ENCODE measurements around the gene NPLOC4. TPM values are rescaled to one million over a fixed set of nuclear protein-coding genes. Genes with fewer than 3 reads are reported as not detected.

NPLOC4 gene
- total and polyA plus RNA-seq, 2 of the 8 experiments (the other 6 are each of a cell fraction or from before 2014, with no cell fraction given): 70.7 to 92.7 TPM

- CTCF ChIA-PET (ENCODE audit: partially characterized antibody): interaction anchor here (0.9 to 2.0 kb wide), 6 partner anchors 10 to 43 kb away, joined by 3 to 8 read pairs (median 3); no protein-coding TSS in a partner anchor
- H3K18ac ChIP-seq (ENCODE audit: extremely low read depth, low read length): no peak overlapping the region
- 93% methylated on average over 12 of the region's 12 CpGs; no CpG with 5 or more reads in 1 of the 2 experiments for WGBS, 2 experiments (ENCODE audit: extremely low coverage in 1 of 2, insufficient coverage in 1 of 2, insufficient read length in 1 of 2, insufficient replicate concordance in 2 of 2, low coverage in 1 of 2, low lambda C conversion rate in 2 of 2, missing lambda C conversion rate in 1 of 2)
- TF ChIP-seq ATF3 (IDR thresholded peaks at IDR 0.05; ENCODE audit: insufficient read depth, low read depth, low read length) (no peak), EGR1 (IDR thresholded peaks at IDR 0.05; ENCODE audit: borderline replicate concordance, low read depth, low read length) (no peak), BCL11A (IDR thresholded peaks at IDR 0.05; ENCODE audit: low read depth in 2 of 2, low read length in 2 of 2) (no peak), SRF (IDR thresholded peaks at IDR 0.05; ENCODE audit: low read depth, low read length) (no peak), SAP30 (IDR thresholded peaks at IDR 0.05; ENCODE audit: insufficient read depth, insufficient replicate concordance, low read length) (no peak), EP300 (IDR thresholded peaks at IDR 0.05; ENCODE audit: borderline replicate concordance in 1 of 2, low read depth in 2 of 2, low read length in 2 of 2) (no peak), SUZ12 (IDR thresholded peaks at IDR 0.05; ENCODE audit: low read length) (no peak), FOSL1 (IDR thresholded peaks at IDR 0.05; ENCODE audit: insufficient read depth, low read depth, low read length) (no peak), YY1 (IDR thresholded peaks at IDR 0.05; ENCODE audit: low read depth, low read length) (no peak), CBX8 (IDR thresholded peaks at IDR 0.05; ENCODE audit: borderline replicate concordance, low read depth, low read length) (no peak), SP4 (IDR thresholded peaks at IDR 0.05; ENCODE audit: low read length) (no peak), KDM1A (IDR thresholded peaks at IDR 0.05; ENCODE audit: borderline replicate concordance, low read length) (no peak), NRF1 (IDR thresholded peaks at IDR 0.05; ENCODE audit: low read depth, low read length) (no peak), ZNF274 (IDR thresholded peaks at IDR 0.05; ENCODE audit: borderline replicate concordance, extremely low read depth, low read length) (no peak)
Observed at GRCh38 chr17:81558115-81558468, 78.8 kb downstream of the NPLOC4 start.

More at GRCh38 chr17:81558115-81558468, 78.8 kb downstream of the NPLOC4 start:
- H3K9me3 ChIP-seq (ENCODE audit: insufficient read depth in 2 of 2, low read depth in 1 of 2, low read length in 1 of 2): no peaks in the 10 kb centered on the region
- H4K5ac ChIP-seq (ENCODE audit: insufficient read length, low read depth, low read length): no peak overlapping the region
- no peak overlapping the region for H3K27ac ChIP-seq (ENCODE audit: low read depth, low read length)
- no peaks in the 10 kb centered on the region for H3K27me3 ChIP-seq (replicated peaks in 1 of 4; ENCODE audit: control insufficient read depth in 3 of 4, extremely low read depth in 1 of 4, insufficient read depth in 3 of 4, low read length in 3 of 4)
- no peak overlapping the region for H3K4ac ChIP-seq (replicated peaks; ENCODE audit: insufficient read length, low read depth, low read length)
- H3K23ac ChIP-seq (ENCODE audit: insufficient read length): no peak overlapping the region
- DNase-seq (ENCODE audit: low read depth in 1 of 2, low spot score in 2 of 2) (no peak), FAIRE-seq (no peak)
- H3K4me3 ChIP-seq (ENCODE audit: extremely low read depth in 1 of 4, insufficient read depth in 2 of 4, low read depth in 3 of 4, low read length in 4 of 4): no peak overlapping the region
- no peak overlapping the region for H2BK20ac ChIP-seq (ENCODE audit: low read length)
- no peak overlapping the region for H2BK12ac ChIP-seq (ENCODE audit: low read depth, low read length)
- H3K4me1 ChIP-seq (replicated peaks in 1 of 4; ENCODE audit: control insufficient read depth in 3 of 4, insufficient read depth in 4 of 4, low read length in 3 of 4): peaks cover 3 to 10% (median 8%) of the 10 kb centered on the region in 4 experiments
- peaks cover 4 to 31% (median 6%) of the 10 kb centered on the region in 4 experiments; a peak in 5 of 8 replicates for H3K36me3 ChIP-seq (ENCODE audit: control insufficient read depth in 2 of 4, insufficient read depth in 4 of 4, low read length in 3 of 4)
- H3K14ac ChIP-seq (ENCODE audit: insufficient read length): no peak overlapping the region
- H4K91ac ChIP-seq (replicated peaks; ENCODE audit: insufficient read length, low read length): no peak overlapping the region
- no peak overlapping the region for H2BK5ac ChIP-seq (ENCODE audit: low read depth, low read length)
- no peaks in the 10 kb centered on the region for H3K79me1 ChIP-seq (ENCODE audit: low read depth, low read length)
- no peaks in the 10 kb centered on the region for H3K79me2 ChIP-seq (ENCODE audit: control insufficient read depth in 1 of 2, insufficient read depth in 2 of 2, low read length in 2 of 2)
- no peak overlapping the region for H2BK15ac ChIP-seq (ENCODE audit: low read length)
- no peak overlapping the region for H2AK5ac ChIP-seq (ENCODE audit: low read depth, low read length)
- H2AFZ ChIP-seq (ENCODE audit: low read length): no peak overlapping the region
- POLR2A ChIA-PET (ENCODE audit: partially characterized antibody): interaction anchor here (1.0 to 1.7 kb wide), 5 partner anchors 12 to 144 kb away, joined by 3 to 11 read pairs (median 3); partner anchors contain the start of genes ARL16 and HGS
- H2BK120ac ChIP-seq (replicated peaks; ENCODE audit: low read depth, low read length): no peak overlapping the region
- H3K56ac ChIP-seq (replicated peaks; ENCODE audit: insufficient read length, low read depth, low read length): no peak overlapping the region
- no peak overlapping the region for H3K9ac ChIP-seq (replicated peaks in 1 of 4; ENCODE audit: extremely low read depth in 1 of 4, low read depth in 3 of 4, low read length in 3 of 4)
- peaks cover 5% of the 10 kb centered on the region; the same call in 1 of the 2 replicates for H3K23me2 ChIP-seq (ENCODE audit: low read depth, low read length)
- no peak overlapping the region for H4K8ac ChIP-seq (ENCODE audit: extremely low read depth, insufficient read depth, low read length)
- peaks cover 3 to 4% of the 10 kb centered on the region in 2 experiments for H4K20me1 ChIP-seq (replicated peaks in 1 of 2; ENCODE audit: control insufficient read depth in 1 of 2, insufficient read depth in 2 of 2, low read length in 2 of 2)
- no peak overlapping the region for H3K4me2 ChIP-seq (ENCODE audit: insufficient read depth in 1 of 2, low read depth in 2 of 2, low read length in 2 of 2)

All from H1 (cell line).